ENCODE measurements around the gene PKD2. TPM values are rescaled to one million over a fixed set of nuclear protein-coding genes. Genes with fewer than 3 reads are reported as not detected.

PKD2 gene
- total and polyA plus RNA-seq, 4 donors, result 8.5 to 71.2 (median 17.1) TPM

GRCh38 chr4:88015659-88016295 lies 8.3 kb downstream of the PKD2 start:
- H3K4me1 ChIP-seq (ENCODE audit: control insufficient read depth in 5 of 5, insufficient read depth in 5 of 5, low read length in 5 of 5), result peaks cover 5 to 20% (median 8%) of the 10 kb centered on the region in 5 donors
- H3K27ac ChIP-seq (ENCODE audit: low read depth in 1 of 2, low read length in 1 of 2), result no peak overlapping the region
- no peaks in the 10 kb centered on the region for H3K9me3 ChIP-seq (ENCODE audit: control insufficient read depth in 4 of 4, insufficient read depth in 3 of 4, low read length in 3 of 4)
- no peak for TF ChIP-seq CTCF (IDR thresholded peaks at IDR 0.05; ENCODE audit: control extremely low read depth, extremely low read depth)
- no peak overlapping the region for H3K4me3 ChIP-seq
- 93 to 95% methylated on average over 10 of the region's 10 CpGs for WGBS, 2 donors
- H3K27me3 ChIP-seq (ENCODE audit: control insufficient read depth in 3 of 3, insufficient read depth in 3 of 3, low read length in 2 of 3), result no peaks in the 10 kb centered on the region
- H3K36me3 ChIP-seq (ENCODE audit: control insufficient read depth in 4 of 4, insufficient read depth in 4 of 4, low read length in 4 of 4), result peaks cover 0 to 7% (median 4%) of the 10 kb centered on the region in 4 donors
- DNase-seq (no peak), ATAC-seq (ENCODE audit: insufficient read depth, low FRiP score) (no peak)
- no peak overlapping the region for H3K9ac ChIP-seq (ENCODE audit: insufficient read depth in 1 of 2, low read length in 2 of 2)

DNA sequence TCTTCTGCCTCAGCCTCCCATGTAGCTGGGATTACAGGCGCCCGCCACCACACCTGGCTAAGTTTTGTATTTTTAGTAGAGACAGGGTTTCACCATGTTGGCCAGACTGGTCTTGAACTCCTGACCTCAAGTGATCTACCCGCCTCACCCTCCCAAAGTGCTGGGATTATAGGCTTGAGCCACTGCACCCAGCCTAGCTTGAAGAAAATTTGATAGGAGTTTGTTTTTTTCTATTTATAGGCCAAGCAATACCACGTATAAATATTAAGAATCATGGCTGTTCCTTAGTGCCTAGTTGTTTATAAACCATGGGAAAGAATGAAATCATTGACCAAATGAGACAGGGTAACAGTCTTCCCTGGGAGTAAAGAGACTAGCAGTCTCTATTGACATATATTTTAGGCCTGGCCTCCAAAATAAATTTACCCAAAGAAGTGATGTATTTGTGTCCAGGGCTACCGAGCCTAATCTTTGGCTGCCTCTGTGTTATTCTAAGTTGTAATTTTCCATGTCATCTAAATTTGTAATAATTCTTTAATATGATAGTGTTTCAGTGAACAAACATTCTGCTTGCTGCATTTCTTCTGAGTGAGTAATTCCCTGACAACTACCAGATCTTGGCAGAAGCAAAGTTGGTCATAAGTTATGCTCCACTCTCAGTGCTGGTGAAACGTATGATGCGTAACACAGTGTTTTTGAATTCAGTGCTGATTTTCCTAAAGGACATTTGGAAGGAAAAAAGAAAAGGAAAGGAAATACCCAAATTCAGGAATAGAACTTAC lies 10.3 kb downstream of the PKD2 start:
- no peaks in the 10 kb centered on the region for H3K27me3 ChIP-seq (ENCODE audit: control insufficient read depth in 3 of 3, insufficient read depth in 3 of 3, low read length in 2 of 3)
- DNase-seq (peak in 2 of 3 donors; percentile 35 to 69), ATAC-seq (ENCODE audit: insufficient read depth, low FRiP score) (peak; percentile 15)
- no peak for TF ChIP-seq CTCF (IDR thresholded peaks at IDR 0.05; ENCODE audit: control extremely low read depth, extremely low read depth)
- peaks cover 5 to 18% (median 11%) of the 10 kb centered on the region in 5 donors for H3K4me1 ChIP-seq (ENCODE audit: control insufficient read depth in 5 of 5, insufficient read depth in 5 of 5, low read length in 5 of 5)
- peak overlapping the region; percentile 27 to 96 for H3K27ac ChIP-seq (ENCODE audit: low read depth in 1 of 2, low read length in 1 of 2)
- no peaks in the 10 kb centered on the region for H3K9me3 ChIP-seq (ENCODE audit: control insufficient read depth in 4 of 4, insufficient read depth in 3 of 4, low read length in 3 of 4)
- peaks cover 2 to 16% (median 6%) of the 10 kb centered on the region in 4 donors for H3K36me3 ChIP-seq (ENCODE audit: control insufficient read depth in 4 of 4, insufficient read depth in 4 of 4, low read length in 4 of 4)
- 82% methylated on average over 7 of the region's 7 CpGs for WGBS, 2 donors
- peak overlapping the region in 1 of 2 donors; percentile 34 for H3K9ac ChIP-seq (ENCODE audit: insufficient read depth in 1 of 2, low read length in 2 of 2)
- no peak overlapping the region for H3K4me3 ChIP-seq

DNA sequence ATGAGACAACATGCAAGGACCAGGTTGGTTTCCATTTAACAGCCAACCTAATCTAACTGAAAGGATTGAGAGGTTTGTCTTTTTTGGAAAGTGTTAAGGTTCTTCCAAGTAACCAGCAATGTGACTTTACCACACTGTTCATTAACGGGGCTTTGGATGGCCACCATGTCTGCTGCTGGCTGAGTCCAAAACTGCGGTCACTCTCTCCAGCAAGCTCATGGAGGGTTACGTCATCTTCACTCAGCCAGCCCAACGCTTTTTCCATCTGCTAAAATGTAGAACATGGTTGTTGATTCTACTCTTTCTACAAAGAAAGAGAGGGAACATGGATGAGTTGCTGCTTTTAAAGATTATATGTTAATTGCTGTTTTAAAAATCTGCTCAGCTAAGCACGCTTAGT lies 11.0 kb downstream of the PKD2 start:
- Histone ChIP-seq H3K4me1 (ENCODE audit: control insufficient read depth in 5 of 5, insufficient read depth in 5 of 5, low read length in 5 of 5) (peaks cover 5 to 18% (median 11%) of the 10 kb centered on the region in 5 donors), H3K27me3 (ENCODE audit: control insufficient read depth in 3 of 3, insufficient read depth in 3 of 3, low read length in 2 of 3) (no peaks in the 10 kb centered on the region), H3K27ac (ENCODE audit: low read depth in 1 of 2, low read length in 1 of 2) (peak overlapping the region; percentile 2 to 96), H3K9me3 (ENCODE audit: control insufficient read depth in 4 of 4, insufficient read depth in 3 of 4, low read length in 3 of 4) (no peaks in the 10 kb centered on the region), H3K9ac (ENCODE audit: insufficient read depth in 1 of 2, low read length in 2 of 2) (peak overlapping the region in 1 of 2 donors; percentile 55), H3K36me3 (ENCODE audit: control insufficient read depth in 4 of 4, insufficient read depth in 4 of 4, low read length in 4 of 4) (peaks cover 2 to 19% (median 6%) of the 10 kb centered on the region in 4 donors), H3K4me3 (no peak overlapping the region)
- TF ChIP-seq CTCF (IDR thresholded peaks at IDR 0.05; ENCODE audit: control extremely low read depth, extremely low read depth), result no peak
- 56 to 76% methylated on average over 5 of the region's 5 CpGs for WGBS, 2 donors
- peak in 2 of 3 donors; percentile 11 to 52 for DNase-seq
- no peak for ATAC-seq (ENCODE audit: insufficient read depth, low FRiP score)

All from lung (tissue), 12 donors.